Measurements from ENCODE around the gene ARHGAP27.
"Not testable (repeated sequence)": the region's sequence is repeated elsewhere in the genome, so short reads cannot be mapped to it uniquely, and the experiment has no call there.

ARHGAP27 gene

GRCh38 chr17:45355087-45355486 lies 77.6 kb downstream of the ARHGAP27 start:
- no peak for DNase-seq

DNA sequence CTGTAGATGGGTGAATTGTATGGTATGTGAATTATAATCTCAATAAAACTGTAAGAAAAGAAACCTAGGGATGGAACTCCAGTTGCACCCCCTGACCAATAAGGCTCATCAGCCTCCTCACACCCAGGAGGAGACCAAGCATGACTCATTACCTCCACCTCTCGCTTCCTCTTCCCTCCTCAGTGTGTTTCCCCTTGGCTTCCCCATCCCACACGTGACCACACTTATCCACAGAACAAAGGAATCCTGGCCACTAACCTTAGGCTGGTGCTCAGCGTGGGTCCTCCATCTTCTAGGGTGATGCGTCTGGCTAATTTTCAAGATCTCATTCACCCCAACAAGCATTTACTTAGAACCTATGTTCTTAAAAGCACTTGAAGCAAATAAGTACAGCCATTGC lies 79.6 kb downstream of the ARHGAP27 start:
- DNase-seq: no peak

- no peak for DNase-seq
Observed at GRCh38 chr17:45351831-45352230, 80.8 kb downstream of the ARHGAP27 start.

DNA sequence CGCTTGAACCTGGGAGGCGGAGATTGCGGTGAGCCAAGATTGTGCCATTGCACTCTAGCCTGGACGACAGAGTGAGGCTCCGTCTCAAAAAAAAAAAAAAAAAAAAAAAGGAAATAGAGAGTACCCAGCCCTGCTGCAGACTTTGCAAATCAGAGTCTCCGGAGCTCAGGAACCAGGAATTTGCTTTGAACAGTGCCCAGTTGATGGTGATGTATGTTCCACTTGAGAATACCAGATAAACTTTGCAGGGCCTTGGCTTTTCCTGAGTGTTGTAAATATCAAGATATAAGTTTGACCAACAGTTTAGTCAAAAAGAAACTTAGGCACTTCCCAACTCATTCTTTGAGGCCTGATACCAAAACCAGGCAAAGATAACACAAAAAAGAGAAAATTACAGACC lies 85.2 kb downstream of the ARHGAP27 start:
- DNase-seq: no peak

- DNase-seq: no peak
Observed at GRCh38 chr17:45346216-45347015, 86.3 kb downstream of the ARHGAP27 start.

DNA sequence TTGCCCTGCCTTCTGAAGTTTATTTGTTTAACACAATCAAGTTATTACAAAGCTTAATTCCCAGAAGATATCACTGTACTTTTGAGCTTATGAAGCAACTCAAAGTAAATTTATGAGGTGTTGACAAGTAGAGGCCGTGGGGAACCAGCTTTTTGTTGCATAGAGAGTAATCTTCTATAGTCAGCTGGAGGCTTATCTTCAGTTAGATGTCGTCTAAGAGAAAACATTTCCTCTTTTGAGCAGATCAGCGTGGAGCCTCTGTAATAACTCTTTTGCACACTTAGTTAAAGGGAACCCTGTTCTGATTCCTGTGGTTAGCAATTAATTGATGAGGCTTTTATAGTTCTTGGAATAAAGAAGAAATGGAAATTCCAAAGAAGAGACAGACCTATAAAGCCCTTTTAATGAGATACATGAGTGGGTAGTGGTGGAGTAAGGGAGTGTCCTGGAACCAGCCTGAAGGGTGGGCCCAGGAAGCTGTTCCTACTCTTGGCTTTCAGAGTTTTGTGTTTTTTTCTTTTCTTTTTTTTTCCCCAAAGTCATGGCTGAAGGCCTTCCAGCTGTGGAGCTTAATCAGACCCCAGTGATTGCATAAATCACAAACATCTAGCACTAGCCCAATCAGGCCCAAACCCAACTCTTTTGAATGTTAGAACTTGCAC lies 87.0 kb downstream of the ARHGAP27 start:
- no peak for DNase-seq

DNA sequence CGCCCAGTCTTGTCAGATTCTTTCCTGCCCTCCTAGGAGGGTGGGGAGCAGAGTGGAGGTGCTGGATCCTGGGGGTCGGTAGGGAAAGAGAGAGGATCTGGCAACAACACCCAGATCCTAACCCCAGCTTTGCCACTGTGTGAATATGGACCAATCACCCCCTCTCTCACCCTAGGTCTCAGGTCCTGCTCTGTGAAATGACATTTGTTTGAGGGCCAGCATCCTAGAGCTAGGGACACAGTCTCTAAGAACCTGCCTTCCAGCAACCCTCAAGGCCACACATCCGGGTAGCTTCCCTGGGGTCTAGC lies 87.5 kb downstream of the ARHGAP27 start:
- no peak for DNase-seq

DNA sequence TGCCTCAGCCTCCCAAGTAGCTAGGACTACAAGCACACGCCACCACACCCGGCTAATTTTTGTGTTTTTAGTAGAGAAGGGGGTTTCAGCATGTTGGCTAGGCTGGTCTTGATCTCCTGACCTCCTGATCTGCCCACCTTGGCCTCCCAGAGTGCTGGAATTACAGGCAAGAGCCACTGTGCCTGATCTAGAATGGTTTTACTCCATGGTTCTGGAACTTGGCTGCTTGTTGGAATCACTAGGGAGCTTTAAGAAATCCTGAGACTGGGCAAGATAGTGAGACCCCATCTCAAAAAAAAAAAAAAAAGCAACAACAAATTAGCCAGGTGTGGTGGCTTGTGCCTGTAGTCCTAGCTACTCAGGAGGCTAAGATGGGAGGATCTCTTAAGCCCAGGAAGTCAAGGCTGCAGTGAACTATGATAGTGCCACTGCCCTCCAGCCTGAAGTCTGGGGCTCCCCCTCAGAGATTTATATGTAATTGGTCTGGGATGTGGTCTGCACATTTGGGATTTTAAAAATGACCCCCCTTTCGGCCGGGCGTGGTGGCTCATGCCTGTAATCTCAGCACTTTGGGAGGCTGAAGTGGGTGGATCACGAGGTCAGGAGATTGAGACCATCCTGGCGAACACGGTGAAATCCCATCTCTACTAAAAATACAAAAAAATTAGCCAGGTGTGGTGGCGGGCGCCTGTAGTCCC lies 88.6 kb downstream of the ARHGAP27 start:
- DNase-seq: not testable (repeated sequence)
